ENCODE results near the gene PCDHGA3.
"Not testable (repeated sequence)": the region's sequence is repeated elsewhere in the genome, so short reads cannot be mapped to it uniquely, and the experiment has no call there.

PCDHGA3 gene
- 0 to 0.07 (median 0) reads per million in 3 experiments for total RNA-seq

DNA sequence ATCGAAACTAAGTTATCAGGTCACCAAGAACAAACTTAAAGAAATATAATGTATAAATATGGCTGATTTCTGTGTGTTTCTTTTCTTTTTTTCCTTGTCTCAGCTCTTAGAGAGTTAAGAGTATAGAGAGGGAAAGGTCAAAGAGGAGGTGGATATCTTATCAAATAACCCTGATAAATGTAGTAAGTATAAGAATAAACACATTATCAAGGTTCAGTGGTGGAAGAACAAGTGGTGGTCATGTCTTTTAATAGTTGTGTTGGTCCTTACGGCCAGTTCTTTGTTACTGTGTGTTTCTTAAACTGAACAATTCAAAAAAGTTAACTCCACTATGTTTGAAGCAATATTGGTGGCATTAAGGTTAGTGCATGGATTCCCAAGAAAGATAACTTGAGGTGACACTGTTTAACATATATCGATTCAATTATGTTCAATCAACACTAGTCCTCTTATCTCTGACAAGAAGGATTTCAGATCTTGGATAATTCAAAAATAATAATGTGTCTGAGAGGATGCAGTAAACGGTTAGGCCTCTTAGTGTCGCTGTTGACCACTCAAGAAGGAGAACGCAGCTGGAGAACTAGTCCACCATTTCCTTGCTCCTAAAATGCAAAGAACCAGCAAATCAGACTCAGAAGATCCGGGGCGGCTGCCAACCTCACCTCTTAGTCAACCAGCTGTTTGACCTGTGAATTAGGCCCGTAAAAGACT, at the start of gene PCDHGA3:
Gene PCDHGA3 (plus strand): TSS at position 588 of the 711 bp plus-strand sequence. CDS start 205 bp downstream, outside the sequence.
- no peak for DNase-seq

- no peak for DNase-seq
Observed at GRCh38 chr5:141298376-141298775, 45.3 kb upstream of the PCDHGA3 start.

GRCh38 chr5:141303756-141304155, 39.9 kb upstream of the PCDHGA3 start, which contains the start of gene SLC25A2:
Gene SLC25A2, minus strand, starts transcription at chr5:141304049. Its CDS starts 184 bp downstream, at chr5:141303865.
- DNase-seq = no peak

DNA sequence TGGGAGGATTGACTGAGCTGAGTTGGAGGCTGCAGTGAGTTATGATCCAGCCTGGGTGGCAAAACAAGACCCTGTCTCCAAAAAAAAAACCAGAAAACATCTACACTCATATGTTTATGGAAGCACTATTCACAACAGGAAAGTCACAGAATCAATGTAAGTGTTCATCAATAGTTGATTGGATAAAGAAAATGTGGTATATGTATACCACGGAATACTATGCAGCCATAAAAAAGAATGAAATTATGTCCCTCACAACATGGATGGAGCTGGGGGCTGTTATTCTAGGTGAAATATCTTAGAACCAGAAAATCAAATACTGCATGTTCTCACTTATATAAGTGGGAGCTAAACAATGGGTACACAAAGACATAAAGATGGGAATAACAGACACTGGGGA, 37.0 kb upstream of the PCDHGA3 start:
- no peak for DNase-seq

- DNase-seq = no peak
Observed at GRCh38 chr5:141313711-141314110, 29.9 kb upstream of the PCDHGA3 start.

DNA sequence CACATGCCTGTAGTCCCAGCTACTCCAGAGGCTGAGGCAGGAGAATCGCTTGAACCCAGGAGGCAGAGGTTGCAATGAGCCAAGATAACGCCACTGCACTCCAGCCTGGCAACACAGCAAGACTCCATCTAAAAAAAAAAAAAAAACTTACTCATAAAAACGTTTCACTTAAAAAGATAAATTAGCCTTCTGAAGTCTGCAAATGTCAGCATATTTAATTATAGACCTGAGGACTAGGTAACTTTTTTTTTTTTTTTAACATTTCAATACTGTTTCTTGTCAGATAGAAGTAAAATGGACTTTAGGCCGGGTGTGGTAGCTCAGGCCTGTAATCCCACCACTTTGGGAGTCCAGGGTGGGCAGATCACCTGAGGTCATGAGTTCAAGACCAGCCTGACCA, 26.7 kb upstream of the PCDHGA3 start:
- not testable (repeated sequence) for DNase-seq

GRCh38 chr5:141319202-141319601, 24.4 kb upstream of the PCDHGA3 start:
- no peak for DNase-seq

- no peak for DNase-seq
Observed at GRCh38 chr5:141319699-141320098, 23.9 kb upstream of the PCDHGA3 start.

DNA sequence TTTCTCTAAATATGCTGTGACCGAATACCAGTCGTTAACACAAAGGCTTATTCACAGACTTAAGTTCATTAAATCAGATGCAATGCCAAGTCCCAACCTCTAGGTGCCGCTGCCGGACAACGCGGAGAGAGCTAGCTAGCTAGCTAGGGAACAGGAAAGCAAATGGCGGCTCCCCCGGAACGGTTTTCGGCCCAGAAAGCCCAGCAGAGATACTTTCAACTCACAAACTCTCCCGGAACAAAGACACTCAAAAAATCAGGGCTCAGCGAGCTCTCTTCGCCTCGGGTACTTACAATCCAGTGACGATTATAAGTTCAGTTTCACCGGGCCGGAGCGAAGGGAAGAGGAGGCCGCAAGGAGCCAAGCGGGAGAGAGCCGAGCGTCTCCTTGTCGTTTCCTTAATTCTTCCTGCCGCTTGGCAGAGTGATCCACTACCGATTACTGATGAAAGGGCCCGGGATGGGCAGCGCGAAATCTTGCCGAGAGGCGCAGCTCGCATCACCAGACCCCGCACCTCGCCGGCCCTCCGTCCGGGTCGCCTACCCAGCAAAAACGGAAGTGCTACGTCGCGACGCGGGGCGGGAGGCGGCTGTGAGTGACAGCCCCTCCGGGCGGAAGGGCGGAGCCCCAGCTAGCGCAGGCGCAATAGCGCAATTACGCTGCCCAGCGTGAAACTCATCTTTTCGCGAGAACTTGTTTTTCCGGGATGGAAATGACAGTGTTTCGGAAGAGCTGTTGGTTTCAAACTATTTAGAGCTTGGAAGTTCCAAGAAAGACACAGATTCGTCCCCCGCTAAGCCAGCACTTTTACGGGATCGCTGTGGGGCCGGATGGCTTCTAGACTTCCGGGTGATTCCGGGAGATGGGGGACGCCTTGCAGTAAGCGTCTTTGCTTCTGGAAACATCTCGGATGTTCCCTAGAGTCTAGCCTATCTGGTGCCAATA, 23.1 kb upstream of the PCDHGA3 start, which contains the start of gene TAF7:
Gene TAF7 (minus strand): TSS at position 560 of the 945 bp plus-strand sequence. CDS start 740 bp downstream, outside the sequence.
- peak; percentile 90 for DNase-seq

GRCh38 chr5:141322261-141322660, 21.4 kb upstream of the PCDHGA3 start:
- DNase-seq = no peak

DNA sequence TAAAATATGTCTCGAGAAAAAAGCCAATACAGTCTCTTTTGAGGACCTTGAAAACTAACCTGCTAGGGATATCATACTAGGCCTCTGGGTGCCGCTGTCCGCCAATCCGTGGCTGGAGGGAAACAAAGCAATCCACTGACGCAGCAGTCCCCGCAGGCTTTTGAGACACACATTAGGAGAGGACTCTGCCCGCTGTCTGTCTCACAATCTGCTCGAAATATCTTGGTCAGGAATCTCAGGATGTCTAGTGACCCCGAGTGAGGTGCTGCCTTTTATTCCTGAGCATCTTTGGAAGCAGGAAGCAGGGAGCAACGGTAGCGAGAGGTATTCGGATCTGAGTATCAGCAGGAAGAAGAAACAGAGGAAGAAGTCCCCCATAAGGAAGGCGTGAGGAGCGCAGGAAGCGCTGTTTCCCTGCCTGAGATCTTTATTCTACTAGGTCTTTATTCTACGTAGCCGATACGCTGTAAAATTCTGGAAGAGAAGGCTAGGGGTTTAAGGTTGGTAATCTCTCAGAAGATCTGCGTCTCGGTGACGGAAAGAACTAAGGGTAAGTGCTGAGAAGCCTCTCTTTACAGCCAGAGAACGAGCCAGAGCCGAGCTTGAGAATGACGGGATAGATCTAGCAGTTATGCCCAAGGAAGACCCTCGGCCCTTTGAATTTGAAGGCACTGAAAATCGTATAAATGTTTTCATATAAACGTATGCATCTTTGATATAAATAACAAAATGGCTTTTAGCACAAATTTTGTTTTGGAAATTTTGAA, 17.4 kb upstream of the PCDHGA3 start:
- DNase-seq = peak; percentile 59

- DNase-seq = no peak
Observed at GRCh38 chr5:141328231-141328630, 15.4 kb upstream of the PCDHGA3 start.

DNA sequence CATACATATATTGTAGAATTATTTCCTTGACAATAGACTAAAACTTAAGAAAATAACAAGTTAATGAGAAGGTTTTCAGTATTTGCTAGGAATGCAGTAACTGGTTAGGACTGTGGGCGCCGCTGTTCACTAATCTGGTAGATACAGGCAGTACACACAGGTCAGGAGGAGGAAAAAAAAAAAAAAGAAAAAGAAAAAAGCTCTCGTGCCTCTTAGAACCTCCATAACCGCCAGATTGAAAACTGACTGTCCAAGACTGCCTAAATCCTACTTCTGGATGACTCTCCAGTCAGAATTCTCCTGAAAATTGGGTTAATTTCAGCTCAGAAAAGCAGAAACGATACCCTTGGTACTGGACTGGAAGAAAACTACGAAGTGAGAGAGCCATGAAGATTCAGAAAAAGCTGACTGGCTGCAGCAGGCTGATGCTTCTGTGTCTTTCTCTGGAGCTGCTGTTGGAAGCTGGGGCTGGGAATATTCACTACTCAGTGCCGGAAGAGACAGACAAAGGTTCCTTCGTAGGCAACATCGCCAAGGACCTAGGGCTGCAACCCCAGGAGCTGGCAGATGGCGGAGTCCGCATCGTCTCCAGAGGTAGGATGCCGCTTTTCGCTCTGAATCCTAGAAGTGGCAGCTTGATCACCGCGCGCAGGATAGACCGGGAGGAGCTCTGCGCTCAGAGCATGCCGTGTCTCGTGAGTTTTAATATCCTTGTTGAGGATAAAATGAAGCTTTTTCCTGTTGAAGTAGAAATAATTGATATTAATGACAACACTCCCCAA, 13.1 kb upstream of the PCDHGA3 start, which contains the start of gene PCDHGA1:
Gene PCDHGA1 (plus strand): TSS at position 216 of the 782 bp plus-strand sequence.
- DNase-seq = peak; percentile 13

GRCh38 chr5:141332571-141332970, 11.1 kb upstream of the PCDHGA3 start:
- not testable (repeated sequence) for DNase-seq

DNA sequence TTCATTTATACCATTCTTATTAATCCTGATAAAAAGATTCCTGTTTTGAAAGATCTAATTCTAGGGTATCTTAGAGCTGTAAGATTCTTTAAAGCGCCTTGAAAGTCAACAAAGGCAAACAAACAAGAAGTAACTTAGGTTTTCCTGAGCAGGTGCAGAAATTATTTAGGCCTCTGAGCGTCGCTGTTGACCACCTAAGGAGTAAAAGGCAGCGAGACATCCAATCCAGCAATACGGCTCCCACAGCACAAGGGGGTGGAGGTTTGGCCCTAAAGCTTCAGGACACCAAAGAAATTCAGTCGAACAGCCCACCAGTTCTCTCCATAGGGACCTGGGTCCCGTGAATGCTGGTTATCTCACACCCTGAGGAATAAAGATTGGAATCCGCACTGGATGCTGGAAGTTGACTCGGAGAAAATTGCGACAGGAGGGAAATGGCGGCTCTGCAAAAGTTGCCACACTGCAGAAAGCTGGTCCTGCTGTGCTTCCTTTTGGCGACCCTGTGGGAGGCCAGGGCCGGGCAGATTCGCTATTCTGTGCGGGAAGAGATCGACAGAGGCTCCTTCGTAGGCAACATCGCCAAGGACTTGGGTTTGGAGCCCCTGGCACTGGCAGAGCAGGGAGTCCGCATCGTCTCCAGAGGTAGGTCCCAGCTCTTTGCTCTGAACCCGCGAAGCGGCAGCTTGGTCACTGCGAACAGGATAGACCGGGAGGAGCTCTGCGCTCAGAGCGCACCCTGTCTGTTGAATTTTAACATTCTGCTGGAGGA, 4.9 kb upstream of the PCDHGA3 start, which contains the start of gene PCDHGA2:
Gene PCDHGA2 (plus strand): TSS at position 223 of the 769 bp plus-strand sequence.
- no peak for DNase-seq

- DNase-seq = not testable (repeated sequence)
Observed at GRCh38 chr5:141340781-141341354, 2.8 kb upstream of the PCDHGA3 start.

DNA sequence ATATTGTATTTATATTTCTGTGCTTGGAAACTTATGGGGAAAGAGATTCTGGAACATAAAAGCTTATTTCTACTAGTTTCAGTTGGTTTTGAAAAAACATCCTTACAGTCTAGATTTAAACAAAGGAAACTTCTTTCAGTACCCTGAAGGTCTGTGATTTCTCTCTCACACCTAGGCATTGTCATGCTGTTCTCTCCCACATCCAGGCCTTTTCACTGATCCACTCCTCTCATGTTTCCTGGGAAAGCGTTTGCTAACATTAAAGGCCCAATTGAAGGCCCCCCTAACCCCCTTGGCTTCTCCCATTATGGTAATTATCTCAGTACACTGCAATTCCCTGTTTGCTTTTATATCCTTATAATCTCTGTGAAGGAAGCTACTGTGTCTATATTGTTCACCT, 856 bp upstream of the PCDHGA3 start:
- DNase-seq = no peak

DNA sequence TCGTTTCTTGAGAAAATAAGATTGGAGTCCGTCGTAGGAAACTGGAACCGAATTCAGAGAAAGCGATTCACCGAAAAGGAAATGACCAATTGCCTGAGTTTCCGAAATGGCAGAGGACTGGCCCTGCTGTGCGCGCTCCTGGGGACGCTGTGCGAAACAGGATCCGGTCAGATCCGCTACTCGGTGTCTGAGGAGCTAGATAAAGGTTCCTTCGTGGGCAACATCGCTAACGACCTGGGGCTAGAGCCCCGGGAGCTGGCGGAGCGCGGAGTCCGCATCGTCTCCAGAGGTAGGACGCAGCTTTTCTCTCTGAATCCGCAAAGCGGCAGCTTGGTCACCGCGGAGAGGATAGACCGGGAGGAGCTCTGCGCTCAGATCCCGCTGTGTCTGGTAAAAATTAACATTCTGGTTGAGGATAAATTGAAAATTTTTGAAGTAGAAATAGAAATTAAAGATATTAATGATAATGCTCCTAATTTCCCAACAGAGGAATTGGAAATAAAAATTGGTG, 379 bp downstream of the PCDHGA3 start:
- DNase-seq = no peak

DNA sequence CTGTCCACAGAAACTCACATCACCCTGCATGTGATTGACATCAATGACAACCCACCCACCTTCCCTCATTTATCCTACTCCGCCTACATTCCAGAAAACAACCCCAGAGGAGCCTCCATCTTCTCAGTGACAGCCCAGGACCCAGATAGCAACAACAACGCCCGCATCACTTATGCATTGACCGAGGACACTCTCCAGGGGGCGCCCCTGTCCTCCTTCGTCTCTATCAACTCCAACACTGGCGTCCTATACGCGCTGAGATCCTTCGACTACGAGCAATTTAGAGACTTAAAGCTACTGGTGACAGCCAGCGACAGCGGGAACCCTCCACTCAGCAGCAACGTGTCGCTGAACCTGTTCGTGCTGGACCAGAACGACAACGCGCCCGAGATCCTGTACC, 1.7 kb downstream of the PCDHGA3 start:
- DNase-seq = no peak

DNA sequence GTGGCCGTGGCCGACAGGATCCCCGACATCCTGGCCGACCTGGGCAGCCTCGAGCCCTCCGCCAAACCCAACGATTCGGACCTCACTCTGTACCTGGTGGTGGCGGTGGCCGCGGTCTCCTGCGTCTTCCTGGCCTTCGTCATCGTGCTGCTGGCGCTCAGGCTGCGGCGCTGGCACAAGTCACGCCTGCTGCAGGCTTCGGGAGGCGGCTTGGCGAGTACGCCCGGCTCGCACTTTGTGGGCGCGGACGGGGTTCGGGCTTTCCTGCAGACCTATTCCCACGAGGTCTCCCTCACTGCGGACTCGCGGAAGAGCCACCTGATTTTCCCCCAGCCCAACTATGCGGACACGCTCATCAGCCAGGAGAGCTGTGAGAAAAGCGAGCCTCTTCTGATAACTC, 2.4 kb downstream of the PCDHGA3 start:
- DNase-seq = not testable (repeated sequence)

Data from central memory CD4-positive, alpha-beta T cell (primary cell).